GM21390 (cell line): ENCODE results near the gene CYP11A1.

Experiments used
- ATAC-seq: cut with Tn5 transposase; IDR thresholded peaks from one replicate; pipeline ENCODE4 v1.9.1; 2021; ENCODE audit not compliant: unreplicated experiment

The CYP11A1 gene

GRCh38 chr15:74389241-74390048 is 22.0 kb upstream of the CYP11A1 start:
- ATAC-seq, result no peak

GRCh38 chr15:74388363-74388951 is 21.0 kb upstream of the CYP11A1 start:
- no peak for ATAC-seq

GRCh38 chr15:74387621-74388362 is 20.3 kb upstream of the CYP11A1 start:
- ATAC-seq, result no peak

- ATAC-seq, result no peak
These were observed 19.7 kb upstream of the CYP11A1 start for GRCh38 chr15:74387141-74387541.

GRCh38 chr15:74386496-74387140 is 19.2 kb upstream of the CYP11A1 start:
- ATAC-seq, result no peak

- ATAC-seq, result no peak
These were observed 18.3 kb upstream of the CYP11A1 start for GRCh38 chr15:74385733-74386132.

- peak; percentile 55 for ATAC-seq
These were observed 17.6 kb upstream of the CYP11A1 start for GRCh38 chr15:74384881-74385643.

- ATAC-seq, result no peak
These were observed 17.1 kb upstream of the CYP11A1 start for GRCh38 chr15:74384566-74384880.

- peak; percentile 43 for ATAC-seq
These were observed 16.5 kb upstream of the CYP11A1 start for GRCh38 chr15:74383695-74384565.

GRCh38 chr15:74383286-74383685 is 15.8 kb upstream of the CYP11A1 start:
- ATAC-seq, result no peak

GRCh38 chr15:74382004-74382816 is 14.8 kb upstream of the CYP11A1 start:
- ATAC-seq, result peak; percentile 34

- ATAC-seq, result no peak
These were observed 14.0 kb upstream of the CYP11A1 start for GRCh38 chr15:74381481-74381880.

GRCh38 chr15:74381190-74381453 is 13.7 kb upstream of the CYP11A1 start:
- no peak for ATAC-seq

GRCh38 chr15:74380361-74381189 is 13.1 kb upstream of the CYP11A1 start:
- ATAC-seq, result no peak

- no peak for ATAC-seq
These were observed 11.4 kb upstream of the CYP11A1 start for GRCh38 chr15:74378848-74379247.

GRCh38 chr15:74377831-74378766 is 10.7 kb upstream of the CYP11A1 start:
- no peak for ATAC-seq

GRCh38 chr15:74376825-74377581 is 9.6 kb upstream of the CYP11A1 start:
- ATAC-seq, result no peak
